T-cell (primary cell): ENCODE results near the gene GTPBP1. TPM values are rescaled to one million over a fixed set of nuclear protein-coding genes. Genes with fewer than 3 reads are reported as not detected.

Source experiments
- ATAC-seq, 4 experiments: fragments of 200-7000 bp in 3 of 4; fragments of 150-1000 bp in 1 of 4; cut with Tn5 transposase; replicated peaks in 1 of 4; 1 replicate in 3 of 4; 2 replicates in 1 of 4; pipeline ENCODE4 v1.10.0; 2021; ENCODE audit warnings: moderate library complexity in 3 of 4, mild to moderate bottlenecking in 2 of 4, moderate number of reproducible peaks in 1 of 4
- CTCF ChIA-PET, 2 donors: fragments of 300-600 bp; sonication (Branson Sonifier 250); formaldehyde crosslinking; loops; one replicate each; lab custom pipeline; 2022; ENCODE audit warnings: antibody characterized with exemption in 2 of 2; lab: Charles Lee
- POLR2A ChIA-PET, 2 donors: fragments of 300-600 bp; sonication (Branson Sonifier 250); formaldehyde crosslinking; loops; one replicate each; lab custom pipeline; 2022; ENCODE audit warnings: antibody characterized with exemption in 2 of 2; lab: Charles Lee
- DNase-seq, 35 experiments: peaks; one replicate each; pipeline versions ENCODE4 v3.0.0 to v3.0.0-alpha.2; 2013 to 2023
- H3K27ac ChIP-seq: one replicate; pipeline ENCODE4 v1.5.1; 2013; ENCODE audit warnings: low read length
- H3K27me3 ChIP-seq, 2 experiments: replicated peaks in 1 of 2; 1 replicate in 1 of 2; 2 replicates in 1 of 2; pipeline versions ENCODE4 v1.6.1 to v1.7.0; 2013; ENCODE audit warnings: low read length in 1 of 2, mixed read lengths in 1 of 2; ENCODE audit not compliant: control insufficient read depth in 2 of 2, insufficient read depth in 2 of 2; ENCODE audit errors: extremely low read depth in 1 of 2
- H3K36me3 ChIP-seq, 2 donors: 1 replicate in 1 of 2; 2 replicates in 1 of 2; pipeline versions ENCODE4 v1.6.1 to v1.7.0; 2013; ENCODE audit warnings: low read length in 1 of 2; ENCODE audit not compliant: control insufficient read depth in 2 of 2, insufficient read depth in 1 of 2; ENCODE audit errors: extremely low read depth in 1 of 2
- H3K4me1 ChIP-seq, 2 experiments: 1 replicate in 1 of 2; 2 replicates in 1 of 2; pipeline versions ENCODE4 v1.6.1 to v1.7.0; 2013; ENCODE audit warnings: low read length in 2 of 2, mixed read lengths in 1 of 2; ENCODE audit not compliant: insufficient read depth in 2 of 2, control insufficient read depth in 1 of 2; ENCODE audit errors: extremely low read depth in 1 of 2
- H3K4me3 ChIP-seq, 2 donors: 1 replicate in 1 of 2; 2 replicates in 1 of 2; pipeline versions ENCODE4 v1.5.1 to v1.7.0; 2013; ENCODE audit warnings: mild to moderate bottlenecking in 2 of 2, low read length in 1 of 2, moderate library complexity in 1 of 2; ENCODE audit not compliant: control insufficient read depth in 1 of 2; ENCODE audit errors: extremely low read depth in 1 of 2
- H3K9me3 ChIP-seq: 2 replicates; pipeline ENCODE4 v1.7.0; 2013
- H3K27ac Mint-ChIP-seq, 2 donors: one replicate each; pipeline ENCODE4 v1.8.0; 2020 to 2021; ENCODE audit warnings: mild to moderate bottlenecking in 2 of 2, mixed read lengths in 2 of 2
- H3K27me3 Mint-ChIP-seq, 2 donors: one replicate each; pipeline ENCODE4 v1.8.0; 2021 to 2022; ENCODE audit warnings: mixed read lengths in 2 of 2
- H3K36me3 Mint-ChIP-seq: one replicate; pipeline ENCODE4 v1.8.0; 2021; ENCODE audit warnings: mixed read lengths
- H3K4me1 Mint-ChIP-seq, 3 donors: one replicate each; pipeline ENCODE4 v1.8.0; 2020 to 2022; ENCODE audit warnings: mixed read lengths in 3 of 3, mild to moderate bottlenecking in 1 of 3
- H3K4me3 Mint-ChIP-seq, 3 donors: one replicate each; pipeline ENCODE4 v1.8.0; 2020 to 2022; ENCODE audit warnings: mild to moderate bottlenecking in 3 of 3, mixed read lengths in 3 of 3, moderate library complexity in 3 of 3
- H3K9me3 Mint-ChIP-seq, 3 donors: one replicate each; pipeline ENCODE4 v1.8.0; 2020 to 2022; ENCODE audit warnings: mixed read lengths in 3 of 3
- WGBS: methylation state at CpG from one replicate; pipeline ENCODE4 v1.1.5; 2013; ENCODE audit warnings: missing lambda C conversion rate; ENCODE audit not compliant: insufficient coverage; 5-methylcytosine and 5-hydroxymethylcytosine counted together
- total RNA-seq, 35 experiments: library from RNA in 6 of 35; stranded (reverse) in 6 of 35; fragments of 120-200 nt in 1 of 35; gene quantifications; one replicate each; pipeline versions ENCODE4 v1.2.1 to v1.2.4 and lab custom pipeline; 2013 to 2026

The GTPBP1 gene
- total RNA-seq, 5 donors from 2014 or later (not counting 1 experiment from before 2014, with no cell fraction given), result 79.1 to 229 (median 83.3) TPM

- CTCF ChIA-PET, result no interaction called here
- H3K4me1 ChIP-seq, result peaks cover 2 to 30% of the 10 kb centered on the region in 2 experiments
- no peaks in the 10 kb centered on the region for H3K9me3 ChIP-seq
- Mint-ChIP-seq H3K36me3 (peaks cover 58% of the 10 kb centered on the region), H3K4me3 (no peak overlapping the region), H3K27me3 (no peaks in the 10 kb centered on the region), H3K9me3 (no peaks in the 10 kb centered on the region), H3K4me1 (peaks cover 59 to 73% (median 60%) of the 10 kb centered on the region in 3 donors), H3K27ac (peak overlapping the region; percentile 4 to 63)
- ATAC-seq, result no peak
- H3K4me3 ChIP-seq, result no peak overlapping the region
- POLR2A ChIA-PET, result interaction anchor here in 1 of 2 donors (0.8 to 1.7 kb wide), 2 partner anchors 15 to 18 kb away, joined by 3 to 6 read pairs; no protein-coding TSS in a partner anchor
- no peak overlapping the region for H3K27ac ChIP-seq
- no peaks in the 10 kb centered on the region for H3K27me3 ChIP-seq
- no peak for DNase-seq
- peaks cover 10 to 75% of the 10 kb centered on the region in 2 donors for H3K36me3 ChIP-seq
- WGBS, result 95% methylated on average over 5 of the region's 8 CpGs
Measured at GRCh38 chr22:38713921-38714320, 8.2 kb downstream of the GTPBP1 start.

- ATAC-seq, result no peak
- no peak for DNase-seq
- peak overlapping the region; percentile 24 to 47 for H3K27ac Mint-ChIP-seq
- 99% methylated on average over 9 of the region's 9 CpGs for WGBS
- H3K27me3 Mint-ChIP-seq, result no peaks in the 10 kb centered on the region
- Histone ChIP-seq H3K36me3 (peaks cover 10 to 67% of the 10 kb centered on the region in 2 donors), H3K27ac (no peak overlapping the region), H3K4me1 (peaks cover 0 to 22% of the 10 kb centered on the region in 2 experiments), H3K9me3 (no peaks in the 10 kb centered on the region), H3K4me3 (no peak overlapping the region), H3K27me3 (no peaks in the 10 kb centered on the region)
- peaks cover 51% of the 10 kb centered on the region for H3K36me3 Mint-ChIP-seq
- ChIA-PET CTCF (interaction anchor here in 1 of 2 donors (0.6 to 1.2 kb wide), 2 partner anchors 10 to 1980 kb away, joined by 4 to 5 read pairs; no protein-coding TSS in a partner anchor), POLR2A (interaction anchor here in 1 of 2 donors (1.7 kb wide), 1 partner anchor 16 kb away, joined by 6 read pairs; no protein-coding TSS in a partner anchor)
- no peaks in the 10 kb centered on the region for H3K9me3 Mint-ChIP-seq
- peak overlapping the region in 1 of 3 donors; percentile 22 for H3K4me3 Mint-ChIP-seq
- H3K4me1 Mint-ChIP-seq, result peaks cover 48 to 59% (median 51%) of the 10 kb centered on the region in 3 donors
Measured at GRCh38 chr22:38715176-38715764, 9.5 kb downstream of the GTPBP1 start.

GRCh38 chr22:38715852-38716251 is 10.1 kb downstream of the GTPBP1 start:
- H3K9me3 Mint-ChIP-seq, result no peaks in the 10 kb centered on the region
- no peak for ATAC-seq
- H3K27ac Mint-ChIP-seq, result peak overlapping the region in 1 of 2 donors; percentile 11
- CTCF ChIA-PET, result interaction anchor here in 1 of 2 donors (0.5 to 1.2 kb wide), 2 partner anchors 9 to 1294 kb away, joined by 4 to 5 read pairs; no protein-coding TSS in a partner anchor
- peaks cover 50% of the 10 kb centered on the region for H3K36me3 Mint-ChIP-seq
- Histone ChIP-seq H3K27ac (no peak overlapping the region), H3K36me3 (peaks cover 10 to 66% of the 10 kb centered on the region in 2 donors), H3K27me3 (no peaks in the 10 kb centered on the region), H3K9me3 (no peaks in the 10 kb centered on the region), H3K4me3 (no peak overlapping the region), H3K4me1 (peaks cover 0 to 22% of the 10 kb centered on the region in 2 experiments)
- H3K4me3 Mint-ChIP-seq, result no peak overlapping the region
- 98% methylated on average over 11 of the region's 15 CpGs for WGBS
- DNase-seq, result no peak
- POLR2A ChIA-PET, result interaction anchor here in 1 of 2 donors (1.7 kb wide), 1 partner anchor 17 kb away, joined by 6 read pairs; no protein-coding TSS in a partner anchor
- H3K4me1 Mint-ChIP-seq, result peaks cover 42 to 53% (median 45%) of the 10 kb centered on the region in 3 donors
- H3K27me3 Mint-ChIP-seq, result no peaks in the 10 kb centered on the region

GRCh38 chr22:38716271-38716670 is 10.5 kb downstream of the GTPBP1 start:
- Mint-ChIP-seq H3K4me3 (no peak overlapping the region), H3K9me3 (no peaks in the 10 kb centered on the region), H3K27me3 (no peaks in the 10 kb centered on the region), H3K27ac (no peak overlapping the region), H3K36me3 (peaks cover 48% of the 10 kb centered on the region), H3K4me1 (peaks cover 38 to 49% (median 41%) of the 10 kb centered on the region in 3 donors)
- ATAC-seq (no peak), DNase-seq (no peak)
- POLR2A ChIA-PET, result no interaction called here
- H3K9me3 ChIP-seq, result no peaks in the 10 kb centered on the region
- peaks cover 10 to 64% of the 10 kb centered on the region in 2 donors for H3K36me3 ChIP-seq
- peaks cover 0 to 22% of the 10 kb centered on the region in 2 experiments for H3K4me1 ChIP-seq
- CTCF ChIA-PET, result interaction anchor here in 1 of 2 donors (0.5 kb wide), 1 partner anchor 1294 kb away, joined by 5 read pairs; no protein-coding TSS in a partner anchor
- no peak overlapping the region for H3K4me3 ChIP-seq
- WGBS, result 97% methylated on average over 8 of the region's 10 CpGs
- H3K27me3 ChIP-seq, result no peaks in the 10 kb centered on the region
- no peak overlapping the region for H3K27ac ChIP-seq

GRCh38 chr22:38716826-38717225 is 11.1 kb downstream of the GTPBP1 start:
- Histone ChIP-seq H3K36me3 (peaks cover 14 to 68% of the 10 kb centered on the region in 2 donors), H3K27ac (no peak overlapping the region), H3K27me3 (no peaks in the 10 kb centered on the region), H3K9me3 (no peaks in the 10 kb centered on the region), H3K4me3 (no peak overlapping the region), H3K4me1 (peaks cover 0 to 22% of the 10 kb centered on the region in 2 experiments)
- Mint-ChIP-seq H3K27me3 (no peaks in the 10 kb centered on the region), H3K4me1 (peaks cover 36 to 45% (median 40%) of the 10 kb centered on the region in 3 donors), H3K36me3 (peaks cover 51% of the 10 kb centered on the region), H3K9me3 (no peaks in the 10 kb centered on the region), H3K27ac (no peak overlapping the region), H3K4me3 (no peak overlapping the region)
- WGBS, result 95% methylated on average over 8 of the region's 9 CpGs
- no peak for DNase-seq
- CTCF ChIA-PET, result no interaction called here
- POLR2A ChIA-PET, result no interaction called here
- no peak for ATAC-seq

- Histone ChIP-seq H3K27ac (no peak overlapping the region), H3K4me3 (no peak overlapping the region), H3K9me3 (no peaks in the 10 kb centered on the region), H3K36me3 (peaks cover 14 to 65% of the 10 kb centered on the region in 2 donors), H3K27me3 (no peaks in the 10 kb centered on the region), H3K4me1 (peaks cover 0 to 22% of the 10 kb centered on the region in 2 experiments)
- H3K27me3 Mint-ChIP-seq, result no peaks in the 10 kb centered on the region
- ATAC-seq (no peak), DNase-seq (no peak)
- WGBS, result 94% methylated on average over 3 of the region's 6 CpGs
- ChIA-PET POLR2A (no interaction called here), CTCF (no interaction called here)
- no peak overlapping the region for H3K4me3 Mint-ChIP-seq
- H3K4me1 Mint-ChIP-seq, result peaks cover 33 to 41% (median 36%) of the 10 kb centered on the region in 3 donors
- H3K36me3 Mint-ChIP-seq, result peaks cover 47% of the 10 kb centered on the region
- no peak overlapping the region for H3K27ac Mint-ChIP-seq
- no peaks in the 10 kb centered on the region for H3K9me3 Mint-ChIP-seq
Measured at GRCh38 chr22:38717244-38717643, 11.5 kb downstream of the GTPBP1 start.
